Body of pancreas (tissue), 4 donors: ENCODE data around the gene TBX4. TPM values are rescaled to one million over a fixed set of nuclear protein-coding genes. Genes with fewer than 3 reads are reported as not detected.

Source experiments
- ATAC-seq: fragments of 150-250 bp; one replicate; pipeline ENCODE4 v1.9.1; 2016
- DNase-seq, 4 donors: peaks; one replicate each; pipeline ENCODE4 v3.0.0-alpha.2; 2019
- H3K27ac ChIP-seq, 4 donors: fragments of 200-600 bp; sonication (generic); 1 replicate in 3 of 4; 2 replicates in 1 of 4; pipeline versions ENCODE4 v1.5.1 to v1.6.1; 2016 to 2019; ENCODE audit warnings: mild to moderate bottlenecking in 1 of 4, mixed read lengths in 1 of 4, moderate library complexity in 1 of 4
- H3K27me3 ChIP-seq, 2 donors: fragments of 200-600 bp; sonication (generic); one replicate each; pipeline ENCODE4 v1.6.0; 2016; ENCODE audit warnings: mild to moderate bottlenecking in 1 of 2
- H3K36me3 ChIP-seq, 2 donors: fragments of 200-600 bp; sonication (generic); replicated peaks in 1 of 2; 2 replicates each; pipeline ENCODE4 v1.5.1; 2016; ENCODE audit warnings: low read depth in 2 of 2; ENCODE audit not compliant: insufficient read depth in 1 of 2
- H3K4me1 ChIP-seq: fragments of 200-600 bp; sonication (generic); one replicate; pipeline ENCODE4 v1.6.0; 2016
- H3K4me3 ChIP-seq, 2 donors: fragments of 200-600 bp; sonication (generic); 1 replicate in 1 of 2; 2 replicates in 1 of 2; pipeline ENCODE4 v1.5.1; 2016 to 2019
- H3K9me3 ChIP-seq, 3 donors: fragments of 200-600 bp; sonication (generic); 1 replicate in 2 of 3; 2 replicates in 1 of 3; pipeline ENCODE4 v1.5.1; 2016
- POLR2A ChIP-seq, 3 donors: fragments of 450-650 bp; IDR thresholded peaks; one replicate each; pipeline ENCODE4 v1.6.1; 2016; ENCODE audit warnings: antibody characterized with exemption in 3 of 3, mild to moderate bottlenecking in 2 of 3
- WGBS, 2 donors: methylation state at CpG; one replicate each; pipeline ENCODE4 v1.1.5; 2017; 5-methylcytosine and 5-hydroxymethylcytosine counted together
- intact Hi-C: fragments of 100-400 bp; cut with DNase I; formaldehyde crosslinking; loops from one replicate; pipeline ENCODE4 v1.15.1; 2023
- total RNA-seq, 2 donors: library from RNA; depleted of rRNA; stranded (reverse); fragments of >200 nt; gene quantifications; one replicate each; pipeline ENCODE4 v1.1.0, GENCODE V29; 2016
- TF ChIP-seq, protein P1 (sequence below), 7 experiments: fragments of 450-650 bp in 4 of 7; fragments of 200-600 bp in 3 of 7; sonication (generic) in 3 of 7; IDR thresholded peaks; one replicate each; pipeline ENCODE4 v1.5.1; 2016 to 2019; ENCODE audit warnings: antibody characterized with exemption in 7 of 7

Gene TBX4
- total RNA-seq, 2 donors from 2014 or later: not detected

DNA sequence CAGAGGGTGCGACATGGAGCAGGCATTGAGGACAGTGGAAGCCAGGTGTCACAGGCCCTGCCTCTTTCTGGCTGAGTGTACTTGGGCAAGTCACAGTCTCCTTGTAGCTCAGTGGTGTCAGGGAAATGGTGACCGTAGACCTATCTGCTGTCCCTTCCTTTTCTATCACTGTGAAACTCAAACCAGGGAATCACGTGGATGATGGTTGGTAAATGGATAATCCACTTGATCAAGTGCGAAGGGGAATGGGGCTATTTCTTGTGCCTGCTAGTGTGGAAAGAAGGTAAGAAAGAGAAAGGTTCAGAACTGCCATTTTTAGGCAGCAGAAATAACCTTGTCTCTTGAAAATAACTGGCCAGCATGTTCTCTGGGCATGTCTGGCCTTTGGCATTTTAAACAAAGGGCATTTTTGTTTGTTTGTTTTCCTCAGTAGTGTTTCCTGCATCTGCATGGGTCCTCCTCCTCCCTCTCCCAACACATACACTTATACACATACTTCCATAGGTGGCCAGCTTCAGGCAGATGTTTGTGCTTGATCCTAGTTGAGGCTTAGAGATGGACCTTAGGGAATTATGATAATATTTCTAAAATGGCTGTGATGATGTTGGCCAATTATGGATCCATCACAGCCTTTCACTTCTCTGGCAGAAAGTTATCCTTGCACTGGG is 7.1 kb downstream of the TBX4 start:
- Histone ChIP-seq H3K4me3 (no peak overlapping the region), H3K36me3 (no peaks in the 10 kb centered on the region), H3K9me3 (no peaks in the 10 kb centered on the region), H3K4me1 (peaks cover 30% of the 10 kb centered on the region), H3K27ac (no peak overlapping the region), H3K27me3 (peaks cover 0 to 38% of the 10 kb centered on the region in 2 donors)
- no peak for DNase-seq
- WGBS, 2 donors: 75 to 90% methylated on average over 4 of the region's 4 CpGs
- no peak for ATAC-seq
- TF ChIP-seq, protein P1, sequence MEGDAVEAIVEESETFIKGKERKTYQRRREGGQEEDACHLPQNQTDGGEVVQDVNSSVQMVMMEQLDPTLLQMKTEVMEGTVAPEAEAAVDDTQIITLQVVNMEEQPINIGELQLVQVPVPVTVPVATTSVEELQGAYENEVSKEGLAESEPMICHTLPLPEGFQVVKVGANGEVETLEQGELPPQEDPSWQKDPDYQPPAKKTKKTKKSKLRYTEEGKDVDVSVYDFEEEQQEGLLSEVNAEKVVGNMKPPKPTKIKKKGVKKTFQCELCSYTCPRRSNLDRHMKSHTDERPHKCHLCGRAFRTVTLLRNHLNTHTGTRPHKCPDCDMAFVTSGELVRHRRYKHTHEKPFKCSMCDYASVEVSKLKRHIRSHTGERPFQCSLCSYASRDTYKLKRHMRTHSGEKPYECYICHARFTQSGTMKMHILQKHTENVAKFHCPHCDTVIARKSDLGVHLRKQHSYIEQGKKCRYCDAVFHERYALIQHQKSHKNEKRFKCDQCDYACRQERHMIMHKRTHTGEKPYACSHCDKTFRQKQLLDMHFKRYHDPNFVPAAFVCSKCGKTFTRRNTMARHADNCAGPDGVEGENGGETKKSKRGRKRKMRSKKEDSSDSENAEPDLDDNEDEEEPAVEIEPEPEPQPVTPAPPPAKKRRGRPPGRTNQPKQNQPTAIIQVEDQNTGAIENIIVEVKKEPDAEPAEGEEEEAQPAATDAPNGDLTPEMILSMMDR (IDR thresholded peaks at IDR 0.05): no peak
- no peak for TF ChIP-seq POLR2A (IDR thresholded peaks at IDR 0.05)
- intact Hi-C loops: no loop called here

DNA sequence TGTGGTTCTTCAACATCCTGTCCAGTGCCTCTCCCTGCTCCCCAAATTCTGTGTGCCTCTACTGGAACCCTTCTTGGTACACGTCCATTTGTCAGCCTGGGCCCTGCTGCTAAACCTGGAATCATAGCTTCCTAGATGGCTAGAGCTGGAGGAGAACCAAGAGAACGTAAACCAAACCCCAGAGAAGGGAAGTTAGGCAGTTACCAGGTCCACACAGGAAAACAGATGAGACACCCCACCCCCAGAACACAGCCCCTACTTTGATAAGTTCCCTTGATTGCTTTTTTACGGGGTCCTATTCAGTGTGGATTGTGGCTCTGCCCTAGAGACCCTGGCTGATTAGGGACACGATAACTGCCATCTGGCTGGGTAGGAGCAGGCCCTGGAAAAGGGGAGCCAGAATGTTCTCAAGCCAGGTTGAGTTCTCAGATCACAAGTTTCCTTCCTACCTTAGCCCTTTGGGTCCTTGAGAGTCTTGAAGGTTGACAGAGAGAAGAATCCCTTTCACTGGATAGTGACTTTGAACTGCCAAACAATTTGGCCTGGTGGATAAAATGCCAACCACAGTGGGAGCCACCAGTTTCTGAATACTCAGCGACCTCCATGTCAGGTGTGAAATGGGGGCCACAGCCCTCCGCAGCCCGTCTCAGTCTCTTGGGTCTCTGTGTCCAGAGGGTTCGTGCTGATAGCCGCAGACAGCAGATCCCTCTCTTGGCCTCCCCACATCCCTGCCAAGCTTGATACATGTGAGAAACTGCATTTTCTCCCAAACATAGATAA is 7.9 kb downstream of the TBX4 start:
- 73 to 74% methylated on average over 7 to 9 of the region's 9 CpGs for WGBS, 2 donors
- H3K36me3 ChIP-seq: no peaks in the 10 kb centered on the region
- no peak overlapping the region for H3K27ac ChIP-seq
- intact Hi-C loops: no loop called here
- peaks cover 0 to 30% of the 10 kb centered on the region in 2 donors for H3K27me3 ChIP-seq
- TF ChIP-seq POLR2A (IDR thresholded peaks at IDR 0.05): no peak
- TF ChIP-seq, protein P1 (IDR thresholded peaks at IDR 0.05): no peak
- no peak for ATAC-seq
- H3K4me1 ChIP-seq: peaks cover 23% of the 10 kb centered on the region
- H3K9me3 ChIP-seq: no peaks in the 10 kb centered on the region
- no peak overlapping the region for H3K4me3 ChIP-seq
- DNase-seq: no peak

DNA sequence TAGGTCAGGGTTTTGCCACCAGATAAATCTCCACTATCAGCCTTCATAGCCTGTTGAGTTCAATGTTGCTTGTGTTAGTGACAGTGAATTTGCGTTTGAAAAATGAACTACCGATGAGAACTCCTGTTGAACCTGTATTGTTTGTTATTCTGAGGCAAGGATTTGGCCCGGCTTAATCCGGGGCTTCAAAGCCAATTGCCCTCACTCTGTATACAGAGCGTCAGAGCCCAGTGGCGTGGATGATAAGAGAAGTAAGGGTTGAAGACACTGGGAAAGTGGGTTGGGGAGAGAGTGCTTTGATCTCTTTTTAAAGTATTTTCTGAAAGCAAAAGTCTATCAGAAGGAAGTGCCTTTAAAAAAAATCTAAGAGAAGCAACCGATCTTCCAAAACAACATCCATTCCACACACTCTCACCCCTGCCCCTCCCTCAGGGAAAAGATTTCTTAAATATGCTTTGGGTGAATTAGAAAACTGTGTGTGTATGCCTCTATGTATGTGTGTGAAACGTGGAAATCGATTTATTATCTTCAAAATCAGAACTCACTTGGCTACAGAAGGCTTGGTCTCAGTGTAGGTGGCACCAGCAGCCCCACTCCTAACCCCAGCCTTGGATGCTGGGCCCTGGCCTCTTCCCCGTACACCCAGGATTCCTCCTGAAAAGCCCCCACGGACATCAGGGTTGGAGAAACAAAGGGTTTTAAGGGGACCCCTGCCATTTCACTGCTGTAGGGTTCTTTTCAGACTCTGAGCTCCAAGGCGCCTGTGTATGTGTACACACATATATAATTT is 8.8 kb downstream of the TBX4 start:
- intact Hi-C loops: no loop called here
- DNase-seq (no peak), ATAC-seq (no peak)
- Histone ChIP-seq H3K27me3 (peaks cover 0 to 28% of the 10 kb centered on the region in 2 donors), H3K9me3 (no peaks in the 10 kb centered on the region), H3K36me3 (no peaks in the 10 kb centered on the region), H3K4me3 (no peak overlapping the region), H3K27ac (no peak overlapping the region), H3K4me1 (peaks cover 23% of the 10 kb centered on the region)
- WGBS, 2 donors: 23 to 25% methylated on average over 12 of the region's 12 CpGs
- TF ChIP-seq, protein P1 (IDR thresholded peaks at IDR 0.05): no peak
- no peak for TF ChIP-seq POLR2A (IDR thresholded peaks at IDR 0.05)

DNA sequence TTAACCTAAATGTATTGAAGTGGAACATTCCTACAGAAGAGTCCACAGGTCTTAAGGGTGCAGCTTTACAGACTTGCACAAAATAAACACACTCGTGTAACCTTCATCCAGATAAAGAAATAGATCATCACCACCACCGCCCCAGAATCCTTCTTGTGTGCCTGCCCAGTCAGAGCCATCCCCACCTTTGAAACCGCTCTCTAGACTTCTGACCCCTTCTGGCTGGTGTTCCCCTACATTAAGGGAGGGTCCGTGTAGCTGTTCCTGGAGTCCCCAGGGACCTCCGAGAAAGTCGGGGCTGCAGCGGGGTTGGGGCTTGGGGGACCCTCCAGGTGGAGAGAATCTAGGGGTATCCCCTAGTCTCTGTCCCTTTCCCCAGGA is 9.4 kb downstream of the TBX4 start:
- Histone ChIP-seq H3K36me3 (no peaks in the 10 kb centered on the region), H3K9me3 (no peaks in the 10 kb centered on the region), H3K4me3 (no peak overlapping the region), H3K27me3 (peaks cover 0 to 28% of the 10 kb centered on the region in 2 donors), H3K27ac (no peak overlapping the region), H3K4me1 (peaks cover 23% of the 10 kb centered on the region)
- DNase-seq (no peak), ATAC-seq (no peak)
- TF ChIP-seq POLR2A (IDR thresholded peaks at IDR 0.05): no peak
- TF ChIP-seq, protein P1 (IDR thresholded peaks at IDR 0.05): no peak
- intact Hi-C loops: no loop called here
- WGBS, 2 donors: 12 to 14% methylated on average over 7 of the region's 7 CpGs
